ENCODE results near the gene ADAMTS7.
A peak's percentile ranks its signal among the peaks of the same experiment; 100 is the strongest.
"Not testable (repeated sequence)": the region's sequence is repeated elsewhere in the genome, so short reads cannot be mapped to it uniquely, and the experiment has no call there.

Gene ADAMTS7

GRCh38 chr15:78771436-78772000 lies 39.7 kb downstream of the ADAMTS7 start:
- H4K8ac ChIP-seq (ENCODE audit: low read depth, low read length); H2BK5ac ChIP-seq (ENCODE audit: low read length); H2BK15ac ChIP-seq (ENCODE audit: low read length); H3K4ac ChIP-seq (ENCODE audit: low read length); H3K14ac ChIP-seq (ENCODE audit: low read length); H3K4me3 ChIP-seq (ENCODE audit: low read length in 2 of 2); H2AK5ac ChIP-seq (ENCODE audit: low read depth, low read length); H4K91ac ChIP-seq (ENCODE audit: low read depth, low read length, poor library complexity); H3K9me3 ChIP-seq (replicated peaks in 1 of 2; ENCODE audit: control insufficient read depth in 2 of 2, insufficient read depth in 1 of 2, low read depth in 1 of 2, low read length in 2 of 2); H2AFZ ChIP-seq (ENCODE audit: low read length); H2BK12ac ChIP-seq (ENCODE audit: low read length); H3K9ac ChIP-seq (ENCODE audit: low read depth, low read length, poor library complexity); H3K18ac ChIP-seq (ENCODE audit: low read length); H3K27ac ChIP-seq (replicated peaks; ENCODE audit: low read length); H2BK120ac ChIP-seq (ENCODE audit: low read depth, low read length); H3K23ac ChIP-seq (ENCODE audit: low read depth, low read length, poor library complexity); H3K36me3 ChIP-seq (replicated peaks in 1 of 2; ENCODE audit: control insufficient read depth in 2 of 2, insufficient read depth in 2 of 2, low read length in 2 of 2); H3K4me1 ChIP-seq (ENCODE audit: control insufficient read depth in 2 of 2, insufficient read depth in 1 of 2, low read depth in 1 of 2, low read length in 2 of 2); DNase-seq (ENCODE audit: low spot score); H3K79me1 ChIP-seq (ENCODE audit: low read depth, low read length); H3K27me3 ChIP-seq (ENCODE audit: control insufficient read depth in 3 of 3, insufficient read depth in 3 of 3, low read depth in 1 of 3, low read length in 3 of 3); H3K4me2 ChIP-seq (ENCODE audit: insufficient read depth, low read length, poor library complexity, severe bottlenecking): not testable (repeated sequence)
- WGBS, 2 donors (ENCODE audit: extremely low coverage in 2 of 2, insufficient read length in 2 of 2, insufficient replicate concordance in 1 of 2): no CpG with 5 or more reads among the region's 23 CpGs

- H3K18ac ChIP-seq (ENCODE audit: low read length); DNase-seq (ENCODE audit: low spot score); H2BK15ac ChIP-seq (ENCODE audit: low read length); H3K14ac ChIP-seq (ENCODE audit: low read length); H3K27ac ChIP-seq (replicated peaks; ENCODE audit: low read length); H3K9me3 ChIP-seq (replicated peaks in 1 of 2; ENCODE audit: control insufficient read depth in 2 of 2, insufficient read depth in 1 of 2, low read depth in 1 of 2, low read length in 2 of 2); H3K79me1 ChIP-seq (ENCODE audit: low read depth, low read length); H4K91ac ChIP-seq (ENCODE audit: low read depth, low read length, poor library complexity); H2BK12ac ChIP-seq (ENCODE audit: low read length); H3K36me3 ChIP-seq (replicated peaks in 1 of 2; ENCODE audit: control insufficient read depth in 2 of 2, insufficient read depth in 2 of 2, low read length in 2 of 2); H3K4me3 ChIP-seq (ENCODE audit: low read length in 2 of 2); H3K4me1 ChIP-seq (ENCODE audit: control insufficient read depth in 2 of 2, insufficient read depth in 1 of 2, low read depth in 1 of 2, low read length in 2 of 2); H2AFZ ChIP-seq (ENCODE audit: low read length); H2BK120ac ChIP-seq (ENCODE audit: low read depth, low read length); H3K27me3 ChIP-seq (ENCODE audit: control insufficient read depth in 3 of 3, insufficient read depth in 3 of 3, low read depth in 1 of 3, low read length in 3 of 3); H3K4ac ChIP-seq (ENCODE audit: low read length); H3K4me2 ChIP-seq (ENCODE audit: insufficient read depth, low read length, poor library complexity, severe bottlenecking); H4K8ac ChIP-seq (ENCODE audit: low read depth, low read length); H2AK5ac ChIP-seq (ENCODE audit: low read depth, low read length); H3K23ac ChIP-seq (ENCODE audit: low read depth, low read length, poor library complexity): not testable (repeated sequence)
- peak overlapping the region; percentile 24 for H2BK5ac ChIP-seq (ENCODE audit: low read length)
- WGBS, 2 donors (ENCODE audit: extremely low coverage in 2 of 2, insufficient read length in 2 of 2, insufficient replicate concordance in 1 of 2): no CpG with 5 or more reads among the region's 9 CpGs
- H3K9ac ChIP-seq (ENCODE audit: low read depth, low read length, poor library complexity): peak overlapping the region; percentile 21
Observed at GRCh38 chr15:78771020-78771419, 40.2 kb downstream of the ADAMTS7 start.

GRCh38 chr15:78769473-78770225 lies 41.6 kb downstream of the ADAMTS7 start:
- not testable (repeated sequence) for H2BK12ac ChIP-seq (ENCODE audit: low read length); H3K4me1 ChIP-seq (ENCODE audit: control insufficient read depth in 2 of 2, insufficient read depth in 1 of 2, low read depth in 1 of 2, low read length in 2 of 2); H3K18ac ChIP-seq (ENCODE audit: low read length); H2BK15ac ChIP-seq (ENCODE audit: low read length); H3K27me3 ChIP-seq (ENCODE audit: control insufficient read depth in 3 of 3, insufficient read depth in 3 of 3, low read depth in 1 of 3, low read length in 3 of 3); H4K8ac ChIP-seq (ENCODE audit: low read depth, low read length); H3K79me1 ChIP-seq (ENCODE audit: low read depth, low read length); H2BK120ac ChIP-seq (ENCODE audit: low read depth, low read length); H2AFZ ChIP-seq (ENCODE audit: low read length); H3K23ac ChIP-seq (ENCODE audit: low read depth, low read length, poor library complexity); H4K91ac ChIP-seq (ENCODE audit: low read depth, low read length, poor library complexity); H3K14ac ChIP-seq (ENCODE audit: low read length); H3K9ac ChIP-seq (ENCODE audit: low read depth, low read length, poor library complexity); H2AK5ac ChIP-seq (ENCODE audit: low read depth, low read length); DNase-seq (ENCODE audit: low spot score); H3K4ac ChIP-seq (ENCODE audit: low read length); H3K4me2 ChIP-seq (ENCODE audit: insufficient read depth, low read length, poor library complexity, severe bottlenecking); H3K9me3 ChIP-seq (replicated peaks in 1 of 2; ENCODE audit: control insufficient read depth in 2 of 2, insufficient read depth in 1 of 2, low read depth in 1 of 2, low read length in 2 of 2); H3K27ac ChIP-seq (replicated peaks; ENCODE audit: low read length); H2BK5ac ChIP-seq (ENCODE audit: low read length); H3K4me3 ChIP-seq (ENCODE audit: low read length in 2 of 2); H3K36me3 ChIP-seq (replicated peaks in 1 of 2; ENCODE audit: control insufficient read depth in 2 of 2, insufficient read depth in 2 of 2, low read length in 2 of 2)
- WGBS, 2 donors (ENCODE audit: extremely low coverage in 2 of 2, insufficient read length in 2 of 2, insufficient replicate concordance in 1 of 2): no CpG with 5 or more reads among the region's 12 CpGs

GRCh38 chr15:78768531-78769408 lies 42.5 kb downstream of the ADAMTS7 start:
- DNase-seq (ENCODE audit: low spot score): no peak

More at GRCh38 chr15:78768531-78769408, 42.5 kb downstream of the ADAMTS7 start:
- no peak overlapping the region for H3K23ac ChIP-seq (ENCODE audit: low read depth, low read length, poor library complexity)
- H2BK120ac ChIP-seq (ENCODE audit: low read depth, low read length): no peak overlapping the region
- H3K79me1 ChIP-seq (ENCODE audit: low read depth, low read length): no peaks in the 10 kb centered on the region
- H3K36me3 ChIP-seq (replicated peaks in 1 of 2; ENCODE audit: control insufficient read depth in 2 of 2, insufficient read depth in 2 of 2, low read length in 2 of 2): peaks cover 2 to 3% of the 10 kb centered on the region in 2 donors
- H4K91ac ChIP-seq (ENCODE audit: low read depth, low read length, poor library complexity): no peak overlapping the region
- peak overlapping the region; percentile 44 for H3K9ac ChIP-seq (ENCODE audit: low read depth, low read length, poor library complexity)
- H2BK5ac ChIP-seq (ENCODE audit: low read length): no peak overlapping the region
- no CpG with 5 or more reads among the region's 18 CpGs for WGBS, 2 donors (ENCODE audit: extremely low coverage in 2 of 2, insufficient read length in 2 of 2, insufficient replicate concordance in 1 of 2)
- no peak overlapping the region for H2AK5ac ChIP-seq (ENCODE audit: low read depth, low read length)
- H2AFZ ChIP-seq (ENCODE audit: low read length): no peak overlapping the region
- no peak overlapping the region for H3K4me3 ChIP-seq (ENCODE audit: low read length in 2 of 2)
- no peaks in the 10 kb centered on the region for H3K9me3 ChIP-seq (replicated peaks in 1 of 2; ENCODE audit: control insufficient read depth in 2 of 2, insufficient read depth in 1 of 2, low read depth in 1 of 2, low read length in 2 of 2)
- no peak overlapping the region for H4K8ac ChIP-seq (ENCODE audit: low read depth, low read length)
- H3K27me3 ChIP-seq (ENCODE audit: control insufficient read depth in 3 of 3, insufficient read depth in 3 of 3, low read depth in 1 of 3, low read length in 3 of 3): no peaks in the 10 kb centered on the region
- peak overlapping the region; percentile 64 for H3K18ac ChIP-seq (ENCODE audit: low read length)
- H3K4me1 ChIP-seq (ENCODE audit: control insufficient read depth in 2 of 2, insufficient read depth in 1 of 2, low read depth in 1 of 2, low read length in 2 of 2): peaks cover 0 to 4% of the 10 kb centered on the region in 2 donors
- H2BK15ac ChIP-seq (ENCODE audit: low read length): no peak overlapping the region
- H2BK12ac ChIP-seq (ENCODE audit: low read length): no peak overlapping the region
- H3K14ac ChIP-seq (ENCODE audit: low read length): peak overlapping the region; percentile 56
- H3K4ac ChIP-seq (ENCODE audit: low read length): no peak overlapping the region
- no peak overlapping the region for H3K4me2 ChIP-seq (ENCODE audit: insufficient read depth, low read length, poor library complexity, severe bottlenecking)
- no peak overlapping the region for H3K27ac ChIP-seq (replicated peaks; ENCODE audit: low read length)
